OCI-LY7 (cell line): ENCODE data around the gene FAM193B. TPM values are rescaled to one million over a fixed set of nuclear protein-coding genes. Genes with fewer than 3 reads are reported as not detected.

ENCODE experiments used
- BruUV-seq: library from RNA; stranded (reverse); fragments of 400-500 nt; replicated peaks from 2 replicates; lab custom pipeline; 2021; lab: Mats Ljungman, UMichigan
- CTCF ChIA-PET: fragments of 300-600 bp; sonication (Branson Sonifier 250); formaldehyde crosslinking; loops from one replicate; lab custom pipeline; 2022; ENCODE audit warnings: antibody characterized with exemption; ENCODE audit not compliant: unreplicated experiment; lab: Charles Lee
- POLR2A ChIA-PET: fragments of 300-600 bp; sonication (Branson Sonifier 250); formaldehyde crosslinking; loops from one replicate; lab custom pipeline; 2022; ENCODE audit warnings: antibody characterized with exemption; lab: Charles Lee
- DNase-seq: peaks from one replicate; pipeline ENCODE4 v3.0.0-alpha.2; 2015; ENCODE audit warnings: low spot score
- H2AFZ ChIP-seq: fragments of 200-600 bp; sonication (generic), shearing (Covaris generic); 2 replicates; pipeline ENCODE4 v1.6.1; 2014; ENCODE audit warnings: mild to moderate bottlenecking, antibody characterized with exemption, low read length, moderate library complexity
- H3K27ac ChIP-seq: fragments of 200-600 bp; sonication (generic); 2 replicates; pipeline ENCODE4 v1.5.1; 2014; ENCODE audit warnings: mixed run types, low read depth, mild to moderate bottlenecking, moderate library complexity, low read length, inconsistent platforms; ENCODE audit not compliant: poor library complexity, severe bottlenecking
- H3K36me3 ChIP-seq: fragments of 200-600 bp; sonication (generic); 2 replicates; pipeline ENCODE4 v1.6.1; 2014; ENCODE audit warnings: mild to moderate bottlenecking, antibody characterized with exemption, low read length, moderate library complexity, mixed read lengths; ENCODE audit not compliant: insufficient read depth
- H3K4me1 ChIP-seq: fragments of 200-600 bp; sonication (generic); 2 replicates; pipeline ENCODE4 v1.5.1; 2014; ENCODE audit warnings: mild to moderate bottlenecking, low read length; ENCODE audit not compliant: insufficient read depth, poor library complexity, severe bottlenecking
- H3K4me2 ChIP-seq: fragments of 200-600 bp; sonication (generic); 2 replicates; pipeline ENCODE4 v1.6.1; 2014; ENCODE audit warnings: mild to moderate bottlenecking, low read length
- H3K4me3 ChIP-seq: fragments of 200-600 bp; sonication (generic); 2 replicates; pipeline ENCODE4 v1.5.1; 2014; ENCODE audit warnings: mild to moderate bottlenecking, low read depth, low read length; ENCODE audit not compliant: poor library complexity, severe bottlenecking
- H3K79me2 ChIP-seq: fragments of 200-600 bp; sonication (generic); 2 replicates; pipeline ENCODE4 v1.6.1; 2016; ENCODE audit warnings: low read depth, mild to moderate bottlenecking, low read length, moderate library complexity, mixed read lengths; ENCODE audit not compliant: insufficient read depth
- H3K9me2 ChIP-seq: fragments of 200-600 bp; sonication (generic); 2 replicates; pipeline ENCODE4 v1.6.1; 2016; ENCODE audit warnings: mild to moderate bottlenecking, low read length, mixed read lengths; ENCODE audit not compliant: insufficient read depth
- H3K9me3 ChIP-seq: fragments of 200-600 bp; sonication (generic); 2 replicates; pipeline ENCODE4 v1.6.1; 2014; ENCODE audit warnings: mild to moderate bottlenecking, mixed run types, low read length, mixed read lengths
- H4K20me1 ChIP-seq: fragments of 200-600 bp; sonication (generic); 2 replicates; pipeline ENCODE4 v1.6.1; 2014; ENCODE audit warnings: mild to moderate bottlenecking, antibody characterized with exemption, low read length, moderate library complexity, mixed read lengths; ENCODE audit not compliant: insufficient read depth
- EZH2phosphoT487 ChIP-seq: fragments of 200-600 bp; sonication (generic); IDR thresholded peaks from 2 replicates; pipeline ENCODE4 v1.6.1; 2018; ENCODE audit warnings: low read depth, borderline replicate concordance, mild to moderate bottlenecking, mixed run types, antibody characterized with exemption, low read length, moderate library complexity, mixed read lengths
- intact Hi-C: fragments of 100-400 bp; cut with micrococcal nuclease; formaldehyde crosslinking; loops from one replicate; pipeline ENCODE4 v1.10.0; 2022; ENCODE audit not compliant: unreplicated experiment
- total RNA-seq, 2 experiments: library from RNA; depleted of rRNA in 1 of 2; stranded (reverse); fragments of >200 nt in 1 of 2; shearing (Covaris generic) in 1 of 2; gene quantifications; 2 replicates each; pipeline ENCODE4 v1.2.3, GENCODE V29; 2014 to 2022
- TF ChIP-seq, protein P1 (sequence below): fragments of 200-600 bp; sonication (generic); conservative IDR thresholded peaks from 2 replicates; pipeline ENCODE4 v1.5.1; 2014; ENCODE audit warnings: mild to moderate bottlenecking, antibody characterized with exemption, low read length, moderate library complexity, mixed read lengths

FAM193B gene
- total RNA-seq, 2 experiments from 2014 or later: 63.2 to 104 TPM

DNA sequence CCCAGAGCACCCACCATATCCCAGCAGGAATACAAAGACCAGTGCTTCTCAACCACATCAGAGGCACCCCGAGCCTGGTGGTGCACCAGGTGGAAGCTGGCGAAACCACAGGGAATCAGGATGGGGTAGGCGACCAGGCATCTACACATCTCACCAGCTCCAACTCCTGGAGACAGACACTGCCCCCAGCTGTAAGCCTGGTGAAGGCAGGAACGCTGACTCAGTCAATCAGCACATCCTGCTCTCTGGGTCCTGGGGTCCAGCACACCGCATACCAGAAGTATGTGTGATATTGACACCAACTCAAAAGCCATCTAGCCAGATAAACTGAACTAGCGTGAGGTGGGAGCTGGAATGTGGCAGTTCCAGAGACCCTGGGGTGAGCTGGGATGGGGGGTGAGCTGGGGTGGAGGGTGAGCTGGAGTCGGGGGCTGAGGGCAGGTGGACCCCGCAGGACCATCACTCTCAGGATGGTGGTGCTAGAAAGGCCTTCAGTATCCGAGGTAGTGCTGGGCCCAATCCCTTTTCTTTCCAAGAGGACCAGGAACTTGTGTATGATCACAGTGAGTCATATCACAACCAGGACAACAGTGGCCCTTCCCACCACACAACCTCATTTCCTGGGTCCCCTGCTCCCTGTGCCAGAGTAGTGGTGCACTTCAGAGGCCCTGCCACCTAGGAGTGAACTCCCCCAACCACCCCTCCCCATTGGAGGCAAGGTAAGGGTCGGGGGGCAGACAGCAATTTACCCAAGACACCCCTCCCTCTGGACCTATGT lies 83.4 kb downstream of the FAM193B start:
- no peak overlapping the region for H3K4me2 ChIP-seq
- intact Hi-C loops: no loop called here
- H3K36me3 ChIP-seq: no peaks in the 10 kb centered on the region
- no peak overlapping the region for H3K4me3 ChIP-seq
- H4K20me1 ChIP-seq: no peaks in the 10 kb centered on the region
- TF ChIP-seq, protein P1, sequence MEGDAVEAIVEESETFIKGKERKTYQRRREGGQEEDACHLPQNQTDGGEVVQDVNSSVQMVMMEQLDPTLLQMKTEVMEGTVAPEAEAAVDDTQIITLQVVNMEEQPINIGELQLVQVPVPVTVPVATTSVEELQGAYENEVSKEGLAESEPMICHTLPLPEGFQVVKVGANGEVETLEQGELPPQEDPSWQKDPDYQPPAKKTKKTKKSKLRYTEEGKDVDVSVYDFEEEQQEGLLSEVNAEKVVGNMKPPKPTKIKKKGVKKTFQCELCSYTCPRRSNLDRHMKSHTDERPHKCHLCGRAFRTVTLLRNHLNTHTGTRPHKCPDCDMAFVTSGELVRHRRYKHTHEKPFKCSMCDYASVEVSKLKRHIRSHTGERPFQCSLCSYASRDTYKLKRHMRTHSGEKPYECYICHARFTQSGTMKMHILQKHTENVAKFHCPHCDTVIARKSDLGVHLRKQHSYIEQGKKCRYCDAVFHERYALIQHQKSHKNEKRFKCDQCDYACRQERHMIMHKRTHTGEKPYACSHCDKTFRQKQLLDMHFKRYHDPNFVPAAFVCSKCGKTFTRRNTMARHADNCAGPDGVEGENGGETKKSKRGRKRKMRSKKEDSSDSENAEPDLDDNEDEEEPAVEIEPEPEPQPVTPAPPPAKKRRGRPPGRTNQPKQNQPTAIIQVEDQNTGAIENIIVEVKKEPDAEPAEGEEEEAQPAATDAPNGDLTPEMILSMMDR: no peak
- no peak for TF ChIP-seq EZH2phosphoT487
- no peak for DNase-seq
- H3K79me2 ChIP-seq: no peaks in the 10 kb centered on the region
- H2AFZ ChIP-seq: no peak overlapping the region
- ChIA-PET POLR2A (interaction anchor here (0.6 kb wide), 2 partner anchors 298 to 347 kb away, joined by 3 to 5 read pairs; no protein-coding TSS in a partner anchor), CTCF (no interaction called here)
- no TSS peak for BruUV-seq
- H3K9me2 ChIP-seq: no peaks in the 10 kb centered on the region
- peaks cover 10% of the 10 kb centered on the region for H3K4me1 ChIP-seq
- no peaks in the 10 kb centered on the region for H3K9me3 ChIP-seq
- no peak overlapping the region for H3K27ac ChIP-seq

Other genes with a start within 250 kb of the FAM193B start
- 109 and 130 TPM in 2 replicates for gene MXD3, start 242.7 kb downstream of the FAM193B start, total RNA-seq (2014; rRNA removed; shearing (Covaris generic))
- 81.3 and 105 TPM in 2 replicates for gene MXD3, start 242.7 kb downstream of the FAM193B start, total RNA-seq (2022)
- 144 and 151 TPM in 2 replicates for gene LMAN2, start 202.9 kb downstream of the FAM193B start, total RNA-seq (2014; rRNA removed; shearing (Covaris generic))
- 103 and 116 TPM in 2 replicates for gene LMAN2, start 202.9 kb downstream of the FAM193B start, total RNA-seq (2022)
- 33.0 and 43.3 TPM in 2 replicates for gene RGS14, start 196.6 kb downstream of the FAM193B start, total RNA-seq (2014; rRNA removed; shearing (Covaris generic))
- gene RGS14, start 196.6 kb downstream of the FAM193B start, total RNA-seq (2022): 41.7 and 46.3 TPM in 2 replicates
- gene SLC34A1, start 170.1 kb downstream of the FAM193B start, total RNA-seq (2014; rRNA removed; shearing (Covaris generic)): 0.05 and 0.35 TPM in 2 replicates
- gene SLC34A1, start 170.1 kb downstream of the FAM193B start, total RNA-seq (2022): 0.46 and 0.63 TPM in 2 replicates
- not detected in 2 replicates for gene PFN3, start 153.9 kb downstream of the FAM193B start, total RNA-seq (2014; rRNA removed; shearing (Covaris generic))
- not detected in 2 replicates for gene PFN3, start 153.9 kb downstream of the FAM193B start, total RNA-seq (2022)
- gene F12, start 145.0 kb downstream of the FAM193B start, total RNA-seq (2014; rRNA removed; shearing (Covaris generic)): 1.2 TPM in 1 of 2 replicates, not detected in the other
- 3.0 and 3.8 TPM in 2 replicates for gene F12, start 145.0 kb downstream of the FAM193B start, total RNA-seq (2022)
- 43.4 and 46.2 TPM in 2 replicates for gene GRK6, start 127.9 kb downstream of the FAM193B start, total RNA-seq (2014; rRNA removed; shearing (Covaris generic))
- gene GRK6, start 127.9 kb downstream of the FAM193B start, total RNA-seq (2022): 99.4 and 102 TPM in 2 replicates
- 7.0 and 13.6 TPM in 2 replicates for gene PRR7, start 107.7 kb downstream of the FAM193B start, total RNA-seq (2014; rRNA removed; shearing (Covaris generic))
- gene PRR7, start 107.7 kb downstream of the FAM193B start, total RNA-seq (2022): 12.5 and 12.8 TPM in 2 replicates
- gene DBN1, start 80.9 kb downstream of the FAM193B start, total RNA-seq (2014; rRNA removed; shearing (Covaris generic)): 11.7 and 17.4 TPM in 2 replicates
- 21.3 and 22.0 TPM in 2 replicates for gene DBN1, start 80.9 kb downstream of the FAM193B start, total RNA-seq (2022)
- 38.8 and 41.4 TPM in 2 replicates for gene PDLIM7, start 57.0 kb downstream of the FAM193B start, total RNA-seq (2014; rRNA removed; shearing (Covaris generic))
- gene PDLIM7, start 57.0 kb downstream of the FAM193B start, total RNA-seq (2022): 58.0 and 78.9 TPM in 2 replicates
- 186 and 197 TPM in 2 replicates for gene DOK3, start 44.7 kb downstream of the FAM193B start, total RNA-seq (2014; rRNA removed; shearing (Covaris generic))
- 260 and 268 TPM in 2 replicates for gene DOK3, start 44.7 kb downstream of the FAM193B start, total RNA-seq (2022)
- gene DDX41, start 37.6 kb downstream of the FAM193B start, total RNA-seq (2014; rRNA removed; shearing (Covaris generic)): 216 and 224 TPM in 2 replicates
- gene DDX41, start 37.6 kb downstream of the FAM193B start, total RNA-seq (2022): 145 and 169 TPM in 2 replicates
- 67.6 and 89.7 TPM in 2 replicates for gene TMED9, start 37.6 kb upstream of the FAM193B start, total RNA-seq (2014; rRNA removed; shearing (Covaris generic))
- 125 and 134 TPM in 2 replicates for gene TMED9, start 37.6 kb upstream of the FAM193B start, total RNA-seq (2022)
- gene B4GALT7, start 45.6 kb upstream of the FAM193B start, total RNA-seq (2014; rRNA removed; shearing (Covaris generic)): 19.8 and 24.9 TPM in 2 replicates
- 33.7 and 38.5 TPM in 2 replicates for gene B4GALT7, start 45.6 kb upstream of the FAM193B start, total RNA-seq (2022)
- gene FAM153A, start 228.3 kb upstream of the FAM193B start, total RNA-seq (2014; rRNA removed; shearing (Covaris generic)): 1.5 and 3.6 TPM in 2 replicates
- 3.6 and 4.7 TPM in 2 replicates for gene FAM153A, start 228.3 kb upstream of the FAM193B start, total RNA-seq (2022)